NCI-H2227 (cell line): Measurements from ENCODE around the gene MCTP1.
A peak's percentile ranks its signal among the peaks of the same experiment; 100 is the strongest.
"Not testable (repeated sequence)": the region's sequence is repeated elsewhere in the genome, so short reads cannot be mapped to it uniquely, and the experiment has no call there.

Experiments used
- DNase-seq: peaks from one replicate; lab custom pipeline; 2025; ENCODE audit not compliant: unreplicated experiment; lab: John Stamatoyannopoulos, UW

MCTP1 gene

DNA sequence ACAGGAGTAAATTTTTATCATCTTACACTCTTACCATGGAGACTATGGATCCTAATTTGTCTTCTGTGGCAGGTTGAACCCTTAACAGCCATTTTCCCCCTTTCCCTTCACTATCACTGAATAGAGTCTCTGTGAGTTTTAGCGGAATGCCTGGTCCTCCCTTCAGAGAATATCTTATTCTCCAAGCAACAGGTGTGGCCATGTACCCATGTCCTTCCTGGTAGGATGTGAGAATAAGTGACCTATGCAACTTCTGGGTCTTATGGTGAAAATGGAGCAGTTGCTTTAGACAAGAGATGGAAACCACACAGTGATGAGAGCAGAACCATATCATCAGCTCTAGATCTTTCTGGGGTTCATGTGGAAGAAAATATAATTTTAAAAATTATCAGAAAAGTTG, 312.6 kb downstream of the MCTP1 start:
- DNase-seq: no peak

DNA sequence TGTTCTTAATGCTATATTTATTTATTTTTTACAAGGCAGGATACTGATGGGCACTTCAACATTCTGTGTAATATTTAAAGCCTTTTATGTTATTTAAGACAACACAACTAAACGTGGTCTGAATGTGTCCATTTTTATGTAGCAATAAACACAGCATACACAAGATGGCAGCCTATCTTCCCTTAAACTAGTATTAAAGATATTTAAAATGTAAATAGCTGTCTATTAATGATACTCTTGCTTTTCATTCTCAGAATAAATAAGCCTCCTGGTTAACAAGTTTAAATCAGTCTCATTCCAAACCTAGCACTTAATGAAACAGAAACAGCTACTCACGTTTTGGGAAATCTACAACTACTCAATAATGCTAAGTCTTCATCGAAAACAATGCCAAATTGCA, 315.7 kb downstream of the MCTP1 start:
- peak; percentile 15 for DNase-seq

DNA sequence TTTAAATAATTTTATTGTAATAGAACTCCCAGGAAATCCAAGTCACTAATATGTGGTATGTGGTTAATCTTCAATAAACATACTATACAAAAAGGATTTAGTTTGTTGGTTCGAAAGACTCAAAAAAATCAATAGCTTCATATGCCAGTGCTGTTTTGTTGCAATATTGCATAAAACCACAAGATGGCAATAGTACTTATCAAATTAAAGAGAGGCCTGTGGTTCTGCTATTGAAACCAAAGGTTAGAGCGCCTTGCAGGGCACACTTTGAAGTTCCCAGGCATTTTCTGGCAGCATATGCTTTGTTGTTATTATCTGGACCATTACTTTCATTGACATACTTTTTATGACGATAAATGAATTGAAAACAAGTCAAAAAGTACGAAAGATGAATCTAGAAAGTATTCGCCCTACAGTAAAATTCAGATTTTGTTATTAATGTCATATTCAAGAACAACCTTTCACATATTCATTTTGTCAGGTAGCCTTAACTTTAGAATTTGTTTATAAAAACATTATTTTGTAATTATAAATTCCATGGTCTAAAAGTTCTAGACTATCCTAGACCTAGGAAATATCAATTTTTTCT, 316.3 kb downstream of the MCTP1 start:
- peak; percentile 83 for DNase-seq

DNA sequence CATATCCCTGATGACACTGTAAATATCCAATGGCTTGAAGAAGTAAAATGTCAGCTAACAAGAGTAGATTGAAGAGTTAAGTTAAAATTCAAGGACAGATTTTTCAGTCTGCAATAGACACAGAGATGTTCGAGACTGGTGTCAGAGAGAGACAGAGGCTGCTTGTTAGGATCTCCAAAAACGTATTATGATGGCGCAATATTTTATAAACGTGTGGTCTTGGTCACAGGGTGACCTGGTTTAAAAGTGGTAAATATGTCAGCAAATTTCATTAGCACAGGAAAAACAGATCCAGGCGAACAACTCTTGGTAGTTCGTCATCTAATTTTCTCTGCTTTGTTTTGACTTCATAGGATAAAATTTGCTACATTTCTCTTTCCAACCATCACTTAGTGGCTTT, 317.4 kb downstream of the MCTP1 start:
- DNase-seq: no peak

DNA sequence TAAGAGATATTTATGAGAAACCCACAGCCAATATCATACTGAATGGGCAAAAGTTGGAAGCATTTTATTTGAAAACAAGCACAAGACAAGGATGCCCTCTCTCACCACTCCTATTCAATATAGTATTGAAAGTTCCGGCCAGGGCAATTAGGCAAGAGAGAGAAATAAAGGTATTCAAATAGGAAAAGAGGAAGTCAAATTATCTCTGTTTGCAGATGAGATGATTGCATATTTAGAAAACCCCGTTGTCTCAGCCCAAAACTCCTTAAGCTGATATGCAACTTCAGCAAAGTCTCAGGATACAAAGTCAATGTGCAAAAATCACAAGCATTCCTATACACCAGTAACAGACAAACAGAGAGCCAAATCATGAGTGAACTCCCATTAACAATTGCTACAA, 325.6 kb downstream of the MCTP1 start:
- not testable (repeated sequence) for DNase-seq

DNA sequence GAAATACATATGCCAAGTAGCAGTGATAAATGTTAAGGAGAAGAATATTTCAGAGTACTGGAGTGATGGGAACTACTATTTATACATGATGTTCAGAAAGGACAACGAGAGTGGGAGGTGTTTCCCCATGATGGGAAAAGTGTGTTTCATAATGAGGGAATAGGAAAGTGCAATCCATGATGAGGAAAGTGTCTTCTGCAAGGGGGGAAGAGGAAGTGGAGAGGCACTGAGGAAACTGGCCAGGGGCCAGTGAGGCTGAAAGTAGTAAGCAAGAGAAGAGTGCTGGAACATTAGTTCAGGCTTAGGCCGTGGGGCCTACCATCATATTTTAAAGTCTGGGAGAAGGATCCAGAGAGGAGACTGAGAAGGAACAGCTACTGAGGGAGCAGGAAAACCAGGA, 339.2 kb downstream of the MCTP1 start:
- no peak for DNase-seq

DNA sequence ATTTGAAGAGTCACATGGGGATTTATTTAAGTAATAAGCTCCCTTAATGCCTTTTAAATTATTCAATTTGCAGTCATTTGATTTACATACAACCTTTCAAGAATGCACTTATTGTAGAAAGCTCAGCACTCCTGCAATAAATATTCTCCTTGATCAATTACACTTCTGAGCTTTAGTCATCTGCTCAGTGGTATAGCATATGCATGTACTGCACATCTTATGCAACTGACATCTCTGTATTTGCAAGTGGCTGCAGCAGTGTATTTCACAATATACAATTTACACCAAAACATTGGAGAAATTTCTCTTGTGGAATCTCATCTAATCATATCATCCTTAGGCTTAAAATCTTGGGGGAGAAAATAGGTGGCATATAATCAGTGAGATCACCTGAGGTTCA, 340.7 kb downstream of the MCTP1 start:
- no peak for DNase-seq

DNA sequence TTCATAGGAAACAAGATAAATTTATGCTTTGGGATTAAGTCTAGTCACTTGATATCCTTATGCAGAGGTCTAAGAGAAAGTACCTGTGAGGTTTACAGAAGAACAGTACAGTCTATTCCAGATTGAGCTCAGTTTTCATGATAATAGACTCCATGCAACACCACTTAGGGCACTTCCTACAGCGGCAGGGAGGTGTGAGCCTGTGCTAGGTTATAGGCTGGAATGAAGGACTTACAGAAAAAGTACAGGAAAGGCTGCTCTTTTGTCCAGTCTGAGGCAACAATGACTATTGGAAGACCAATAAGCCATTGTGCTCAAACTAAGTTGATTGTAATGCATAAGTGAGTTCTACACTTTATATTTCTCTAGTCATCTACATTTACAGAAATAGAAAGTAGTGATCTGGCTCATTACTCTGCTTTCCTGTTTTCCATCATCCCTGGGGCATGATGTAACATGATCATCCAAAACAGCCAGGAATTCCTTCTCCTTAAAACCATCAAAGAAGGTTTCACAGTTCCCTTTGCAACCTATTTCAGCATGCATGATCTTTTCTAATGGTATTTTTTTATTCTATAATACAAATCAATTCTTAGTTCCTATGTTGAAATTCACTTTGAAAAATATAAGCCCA, 343.7 kb downstream of the MCTP1 start:
- DNase-seq: no peak

DNA sequence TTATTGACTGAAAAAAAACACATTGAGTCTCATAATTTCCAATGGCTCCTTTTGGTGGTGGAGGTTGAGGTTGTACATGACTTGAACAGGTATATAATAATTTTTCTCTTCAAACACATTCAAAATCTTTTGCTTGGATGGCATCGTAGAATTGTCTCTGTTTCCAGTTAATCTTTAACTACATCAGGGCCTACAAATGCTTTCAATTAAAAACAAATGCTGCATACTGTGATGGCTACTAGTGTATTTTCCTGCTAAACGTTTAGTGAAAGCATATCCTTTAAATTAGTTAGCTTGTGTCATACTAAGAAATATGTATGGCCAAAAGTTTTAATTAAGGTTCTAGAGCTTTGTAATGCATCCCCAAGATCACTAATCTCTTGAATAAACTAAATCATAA, 352.6 kb downstream of the MCTP1 start:
- DNase-seq: no peak

DNA sequence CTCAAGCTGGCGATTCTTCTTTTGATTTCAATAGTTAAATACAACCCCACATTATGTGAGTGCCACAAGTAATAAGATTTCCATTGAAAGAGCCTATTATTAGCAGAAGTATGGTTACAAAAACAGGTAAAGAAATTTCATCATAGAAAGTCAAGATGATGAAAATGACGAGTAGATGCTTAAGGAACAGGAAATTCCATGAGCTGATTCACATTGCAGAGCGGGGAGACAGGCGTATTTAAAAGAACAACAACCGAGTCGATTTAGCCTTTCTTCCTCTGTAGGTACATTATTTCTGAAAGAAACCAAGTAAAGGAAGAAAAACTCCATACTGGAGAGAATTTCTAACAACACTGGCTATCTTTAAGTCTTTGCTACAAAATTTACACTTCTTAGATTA, 356.0 kb downstream of the MCTP1 start:
- no peak for DNase-seq

DNA sequence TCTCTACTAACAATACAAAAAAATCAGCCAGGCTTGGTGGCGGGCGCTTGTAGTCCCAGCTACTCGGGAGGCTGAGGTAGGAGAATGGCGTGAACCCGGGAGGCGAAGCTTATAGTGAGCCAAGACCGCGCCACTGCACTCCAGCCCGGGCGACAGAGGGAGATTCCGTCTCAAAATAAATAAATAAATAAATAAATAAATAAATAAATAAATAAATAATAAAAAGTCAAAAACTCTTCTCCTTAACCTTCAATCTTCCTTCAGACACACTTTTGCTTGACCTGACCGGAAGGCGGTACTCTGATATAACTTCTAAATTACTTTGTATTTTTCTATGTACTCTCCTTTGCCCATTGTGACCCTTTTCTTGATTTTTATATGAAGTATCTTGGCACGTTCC, 364.3 kb downstream of the MCTP1 start:
- no peak for DNase-seq

DNA sequence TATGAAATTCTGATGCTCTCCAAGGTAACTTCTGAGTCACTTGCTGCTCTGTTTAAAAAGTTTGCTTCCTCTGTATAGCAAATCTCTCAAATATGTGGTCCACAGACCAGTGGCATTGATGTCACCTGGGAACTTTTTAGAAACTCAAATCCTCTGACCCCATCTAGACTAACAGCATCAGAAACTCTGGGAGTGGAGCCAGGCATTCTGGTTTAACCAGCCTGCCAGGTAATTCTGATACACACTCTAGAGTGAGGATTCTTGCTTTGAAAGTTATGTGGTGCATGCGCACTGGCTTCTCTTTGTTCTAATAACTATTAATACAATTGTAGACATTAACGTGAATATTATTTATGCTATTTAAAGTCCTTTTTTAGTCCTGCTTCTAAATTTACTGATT, 368.3 kb downstream of the MCTP1 start:
- DNase-seq: no peak

DNA sequence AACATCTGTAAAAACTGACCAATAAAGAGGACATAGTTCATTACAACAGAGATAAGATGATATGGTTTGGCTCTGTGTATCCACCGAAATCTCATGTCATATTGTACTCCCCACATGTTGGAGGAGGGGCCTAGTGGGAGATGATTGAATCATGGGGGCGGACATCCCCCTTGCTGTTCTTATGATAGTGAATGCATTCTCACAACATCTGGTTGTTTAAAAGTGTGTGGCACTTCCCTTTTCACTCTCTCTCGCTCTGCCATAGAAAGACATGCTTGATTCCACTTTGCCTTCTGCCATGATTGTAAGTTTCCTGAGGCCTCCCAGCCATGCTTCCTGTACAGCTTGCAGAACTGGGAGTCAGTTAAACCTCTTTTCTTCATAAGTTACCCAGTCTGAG, 373.6 kb downstream of the MCTP1 start:
- DNase-seq: no peak

DNA sequence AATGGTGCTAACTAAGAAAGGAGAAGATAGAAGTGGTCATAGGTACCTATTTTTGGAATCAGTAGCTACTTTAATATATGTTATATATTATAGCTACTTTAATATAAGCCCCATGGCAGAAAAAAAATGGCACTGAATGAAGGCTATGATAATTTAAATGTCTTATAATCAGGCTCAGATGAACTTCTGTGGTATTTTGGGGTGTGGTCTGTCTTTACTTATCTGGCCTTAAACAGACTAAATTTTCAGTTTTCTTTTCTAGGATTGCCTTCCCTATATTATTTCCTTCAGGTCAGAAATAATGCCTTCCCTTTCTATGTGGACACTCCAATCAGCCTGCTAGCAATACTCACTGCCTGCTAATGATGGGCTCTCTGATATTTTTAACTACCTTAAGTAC, 374.2 kb downstream of the MCTP1 start:
- no peak for DNase-seq

DNA sequence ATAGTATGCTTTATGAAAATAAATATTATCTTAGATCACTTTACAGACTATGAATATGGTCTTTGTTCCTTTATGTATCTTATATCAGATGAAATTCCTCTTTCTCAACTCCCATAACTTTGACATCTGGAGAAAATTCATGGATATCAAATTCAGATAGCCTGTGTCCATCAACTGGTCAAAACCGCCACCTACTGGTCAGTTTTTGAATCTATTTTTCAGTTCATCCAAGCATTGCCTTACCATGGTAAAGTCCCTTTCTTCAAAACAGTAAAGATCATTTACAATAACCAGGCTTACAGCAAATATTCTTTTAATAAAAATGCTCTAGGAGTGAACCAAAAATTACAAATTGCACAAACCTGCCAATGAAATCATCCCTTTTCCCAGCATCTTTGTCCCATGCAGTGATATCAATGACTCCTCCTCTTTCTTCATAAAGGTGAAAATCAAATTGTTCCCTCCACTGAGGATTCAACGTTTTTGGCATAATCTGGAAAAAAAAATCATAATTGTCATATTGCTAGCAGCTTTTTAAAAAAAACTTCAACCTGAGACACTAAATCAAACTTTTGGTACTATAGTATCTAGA, 375.9 kb downstream of the MCTP1 start:
- peak; percentile 78 for DNase-seq

DNA sequence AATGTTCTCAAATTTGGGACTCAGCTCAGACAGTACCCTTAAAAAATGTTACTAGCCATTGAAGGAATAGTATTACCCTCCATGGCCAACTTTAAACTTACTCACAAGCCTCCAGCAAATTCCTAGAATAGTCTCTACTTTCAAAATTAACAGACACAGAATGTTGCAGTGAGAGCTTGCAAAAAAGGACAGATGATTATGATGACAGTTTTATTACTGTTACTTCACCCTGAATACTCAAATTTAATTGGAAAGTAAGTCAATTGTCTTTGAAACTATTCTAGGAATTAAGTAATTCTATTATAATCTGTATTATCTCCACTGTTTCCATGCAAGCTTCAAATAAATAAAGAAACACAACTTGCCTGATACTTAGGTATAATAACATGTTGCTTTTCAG, 378.1 kb downstream of the MCTP1 start:
- no peak for DNase-seq

DNA sequence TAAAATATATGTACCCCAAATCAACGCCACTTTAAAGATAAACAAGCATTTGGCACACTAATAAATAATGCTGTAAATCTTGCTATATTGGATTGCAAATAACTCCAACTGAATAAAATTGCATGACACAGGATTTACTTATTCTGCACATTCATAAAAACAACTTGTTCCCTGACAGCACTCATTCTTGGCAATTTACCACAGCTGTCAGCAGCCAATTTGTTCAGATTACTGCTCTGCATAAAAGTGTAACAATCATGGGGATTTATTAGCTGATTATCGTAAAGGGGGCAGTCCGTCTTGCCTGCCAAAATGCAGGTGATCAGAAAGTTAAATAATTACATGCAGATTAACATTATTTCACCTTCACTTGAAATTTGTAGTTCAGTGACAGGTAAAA, 381.2 kb downstream of the MCTP1 start:
- DNase-seq: no peak

DNA sequence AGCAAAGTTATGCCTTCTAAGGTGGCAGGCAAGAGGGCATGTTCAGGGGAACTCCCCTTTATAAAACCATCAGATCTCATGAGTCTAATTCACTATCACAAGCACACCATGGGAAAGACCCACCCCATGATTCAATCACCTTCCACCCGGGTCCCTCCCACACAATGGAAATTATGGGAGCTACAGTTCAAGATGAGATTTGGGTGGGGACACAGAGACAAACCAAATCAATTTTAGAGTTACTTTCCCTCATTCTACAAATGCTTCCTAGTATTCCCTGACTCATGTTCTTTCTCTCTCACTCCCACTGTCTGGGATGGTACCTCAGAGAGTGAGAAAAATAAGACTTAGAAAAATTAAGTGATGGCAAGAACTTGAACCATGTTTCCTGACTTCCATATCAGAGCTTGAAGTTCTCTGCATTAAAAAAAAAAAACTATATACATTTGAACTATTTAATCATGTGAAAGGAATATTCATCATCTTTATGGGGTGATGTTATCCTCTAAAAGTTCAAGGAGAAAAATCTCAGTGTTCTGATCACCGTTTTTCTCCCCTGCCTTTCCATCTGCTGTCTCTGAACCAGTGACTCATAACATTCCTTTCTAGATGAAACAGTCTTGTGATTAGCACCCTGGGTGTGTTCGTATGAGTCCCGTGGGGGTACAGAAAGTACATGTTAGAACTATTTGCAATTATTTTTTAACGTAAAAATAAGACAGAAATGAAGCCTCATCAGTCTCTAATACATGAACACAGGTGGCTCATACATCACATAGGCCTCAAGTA, 383.5 kb downstream of the MCTP1 start:
- no peak for DNase-seq

DNA sequence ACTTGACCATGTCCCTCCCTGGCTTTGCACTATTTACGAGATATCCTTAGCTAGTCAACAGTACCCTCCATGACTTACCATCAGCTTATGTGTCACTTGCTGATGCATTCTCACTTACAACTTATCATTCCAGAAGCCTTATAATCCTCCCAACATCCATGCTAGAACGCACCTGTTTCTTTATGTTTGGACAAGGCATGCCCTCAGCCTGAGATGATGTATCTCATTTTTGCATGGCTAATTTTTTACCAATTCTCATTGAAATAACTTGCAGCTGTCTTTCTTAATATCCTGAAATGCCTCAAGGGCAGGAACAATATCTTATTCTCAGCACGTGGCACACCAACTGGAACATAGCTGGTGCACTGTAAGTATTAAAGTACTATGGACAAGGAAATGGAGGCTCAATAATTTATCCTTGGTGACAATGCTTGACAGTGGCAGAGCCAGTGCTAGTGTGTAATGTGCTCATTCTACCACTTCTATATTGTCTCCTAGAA, 384.8 kb downstream of the MCTP1 start:
- no peak for DNase-seq

DNA sequence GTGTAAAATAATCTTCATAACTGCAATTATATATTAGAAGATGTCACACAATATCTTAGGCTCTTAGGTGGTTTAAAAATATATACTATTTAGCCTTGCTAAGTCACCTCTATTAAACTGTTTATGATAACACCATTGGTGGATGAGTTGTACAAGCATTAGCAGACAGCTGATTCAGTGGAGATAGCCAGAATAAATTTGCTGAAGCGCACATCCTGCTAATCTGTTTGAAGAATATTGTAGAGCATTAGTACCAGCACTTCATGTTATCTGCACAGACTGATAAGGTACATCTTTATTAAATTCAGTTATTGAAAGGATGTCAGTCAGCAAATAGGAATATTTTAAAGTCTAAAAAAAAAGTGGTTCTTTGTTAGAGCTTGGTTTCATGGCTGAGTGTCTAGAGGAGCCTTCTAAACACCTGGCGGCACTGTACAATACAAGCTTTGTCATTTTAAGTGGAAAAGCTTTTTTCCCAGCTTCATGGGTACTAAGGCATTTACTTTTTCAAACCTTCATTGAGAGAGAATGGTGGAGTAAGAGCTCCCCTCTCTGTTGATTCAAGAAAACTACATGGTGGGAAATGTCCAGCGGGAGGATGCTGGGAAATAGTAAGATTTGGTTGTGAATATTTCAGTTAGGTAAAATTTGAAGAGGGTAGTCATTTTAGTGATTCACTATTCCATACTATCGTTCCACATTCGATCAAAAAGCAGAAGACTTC, 391.3 kb downstream of the MCTP1 start:
- DNase-seq: peak; percentile 73

DNA sequence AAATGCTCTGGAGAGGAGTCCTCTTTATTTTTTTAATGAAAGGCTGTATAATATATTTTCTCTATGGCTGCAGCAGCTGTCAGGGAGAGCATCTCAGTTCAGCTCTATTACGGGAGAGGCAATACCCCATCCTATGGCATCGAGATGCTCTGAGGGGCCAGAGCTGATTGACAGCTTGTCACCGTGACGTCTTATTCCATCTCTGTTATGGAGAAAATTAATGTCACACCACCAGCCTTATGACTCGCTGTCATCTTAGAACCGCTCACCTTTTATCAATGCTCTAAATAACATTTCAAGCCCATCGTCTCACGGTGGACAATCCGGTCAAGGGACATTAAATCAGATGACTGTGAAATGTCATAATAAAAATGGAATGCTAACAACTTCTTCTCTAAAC, 392.9 kb downstream of the MCTP1 start:
- DNase-seq: peak; percentile 70
